Hepatocyte (in vitro differentiated cells): ENCODE data around the gene UBXN7.

Experiments
- CTCF ChIP-seq: fragments of 200-600 bp; sonication (generic); IDR thresholded peaks from 2 replicates; pipeline ENCODE4 v1.5.1; 2016; ENCODE audit warnings: antibody characterized with exemption, mild to moderate bottlenecking; ENCODE audit not compliant: poor library complexity
- EZH2phosphoT487 ChIP-seq: fragments of 200-600 bp; sonication (generic); IDR thresholded peaks from one replicate; pipeline ENCODE4 v1.6.1; 2018; ENCODE audit warnings: antibody characterized with exemption, mild to moderate bottlenecking, low read depth, moderate library complexity; ENCODE audit not compliant: unreplicated experiment, severe bottlenecking

GRCh38 chr3:196377321-196377720 lies 54.9 kb downstream of the UBXN7 start:
- TF ChIP-seq CTCF (no peak), EZH2phosphoT487 (no peak)
